Bronchial epithelial cell (primary cell): Measurements from ENCODE around the gene TMUB1. TPM values are rescaled to one million over a fixed set of nuclear protein-coding genes. Genes with fewer than 3 reads are reported as not detected.
A peak's percentile ranks its signal among the peaks of the same experiment; 100 is the strongest.

Experiments
- DNase-seq: peaks from one replicate; pipeline ENCODE4 v3.0.0-alpha.2; 2010; ENCODE audit warnings: low read depth
- FAIRE-seq: peaks from 2 replicates; lab custom pipeline; 2011; peaks lifted over from hg19 to GRCh38; lab: Jason Lieb, UNC
- H3K27me3 ChIP-seq: 2 replicates; pipeline ENCODE4 v1.5.1; 2011; ENCODE audit warnings: low read length; ENCODE audit not compliant: control insufficient read depth, insufficient read depth
- H3K36me3 ChIP-seq: 2 replicates; pipeline ENCODE4 v1.5.1; 2011; ENCODE audit warnings: low read length; ENCODE audit not compliant: control insufficient read depth, insufficient read depth
- H3K4me3 ChIP-seq: 2 replicates; pipeline ENCODE4 v1.5.1; 2011; ENCODE audit warnings: mild to moderate bottlenecking, low read depth, low read length, control low read depth
- CTCF ChIP-seq: IDR thresholded peaks from 2 replicates; pipeline ENCODE4 v1.5.1; 2011; ENCODE audit warnings: mild to moderate bottlenecking, moderate library complexity, low read length, control low read depth, inconsistent platforms; ENCODE audit not compliant: insufficient read depth, severe bottlenecking
- total RNA-seq: library from RNA; depleted of rRNA; stranded (reverse); fragments of >200 nt; gene quantifications from 2 replicates; pipeline ENCODE4 v1.2.1, GENCODE V29; 2014

Gene TMUB1
- total RNA-seq, 1 donor from 2014 or later, result 9.0 TPM

GRCh38 chr7:151125846-151126481, 42.7 kb upstream of the TMUB1 start:
- no peak overlapping the region for H3K4me3 ChIP-seq
- DNase-seq (no peak), FAIRE-seq (no peak)
- no peak for TF ChIP-seq CTCF
- no peaks in the 10 kb centered on the region for H3K27me3 ChIP-seq
- H3K36me3 ChIP-seq, result peaks cover 61% of the 10 kb centered on the region

GRCh38 chr7:151125470-151125845, 42.2 kb upstream of the TMUB1 start:
- FAIRE-seq (no peak), DNase-seq (no peak)
- peaks cover 61% of the 10 kb centered on the region for H3K36me3 ChIP-seq
- peak; percentile 16 for TF ChIP-seq CTCF
- no peaks in the 10 kb centered on the region for H3K27me3 ChIP-seq
- H3K4me3 ChIP-seq, result no peak overlapping the region

GRCh38 chr7:151124899-151125399, 41.7 kb upstream of the TMUB1 start:
- Histone ChIP-seq H3K27me3 (no peaks in the 10 kb centered on the region), H3K36me3 (peaks cover 61% of the 10 kb centered on the region), H3K4me3 (no peak overlapping the region)
- TF ChIP-seq CTCF, result no peak
- no peak for FAIRE-seq
- DNase-seq, result no peak

- FAIRE-seq (no peak), DNase-seq (no peak)
- Histone ChIP-seq H3K27me3 (no peaks in the 10 kb centered on the region), H3K36me3 (peaks cover 62% of the 10 kb centered on the region), H3K4me3 (no peak overlapping the region)
- no peak for TF ChIP-seq CTCF
Measured at GRCh38 chr7:151124481-151124880, 41.2 kb upstream of the TMUB1 start.

GRCh38 chr7:151123822-151124464, 40.6 kb upstream of the TMUB1 start:
- peak; percentile 80 for FAIRE-seq

More at GRCh38 chr7:151123822-151124464, 40.6 kb upstream of the TMUB1 start:
- Histone ChIP-seq H3K36me3 (peaks cover 59% of the 10 kb centered on the region), H3K27me3 (no peaks in the 10 kb centered on the region), H3K4me3 (no peak overlapping the region)
- peak; percentile 78 for DNase-seq
- peak; percentile 100 for TF ChIP-seq CTCF
